Frontal cortex (tissue), 4 donors: ENCODE data around the gene KDM3B. TPM values are rescaled to one million over a fixed set of nuclear protein-coding genes. Genes with fewer than 3 reads are reported as not detected.
"Not testable (repeated sequence)": the region's sequence is repeated elsewhere in the genome, so short reads cannot be mapped to it uniquely, and the experiment has no call there.

Experiments
- DNase-seq, 2 donors: peaks; one replicate each; pipeline ENCODE4 v3.0.0; 2012; ENCODE audit warnings: low spot score in 2 of 2
- FAIRE-seq: peaks from 2 replicates; lab custom pipeline; 2012; peaks lifted over from hg19 to GRCh38; lab: Jason Lieb, UNC
- total RNA-seq: library from RNA; depleted of rRNA; stranded (reverse); fragments of >200 nt; gene quantifications from one replicate; pipeline ENCODE4 v1.2.3, GENCODE V29; 2014
- donor health status: control.
- donor health status: control.
- donor health status: control.

KDM3B gene, protein sequence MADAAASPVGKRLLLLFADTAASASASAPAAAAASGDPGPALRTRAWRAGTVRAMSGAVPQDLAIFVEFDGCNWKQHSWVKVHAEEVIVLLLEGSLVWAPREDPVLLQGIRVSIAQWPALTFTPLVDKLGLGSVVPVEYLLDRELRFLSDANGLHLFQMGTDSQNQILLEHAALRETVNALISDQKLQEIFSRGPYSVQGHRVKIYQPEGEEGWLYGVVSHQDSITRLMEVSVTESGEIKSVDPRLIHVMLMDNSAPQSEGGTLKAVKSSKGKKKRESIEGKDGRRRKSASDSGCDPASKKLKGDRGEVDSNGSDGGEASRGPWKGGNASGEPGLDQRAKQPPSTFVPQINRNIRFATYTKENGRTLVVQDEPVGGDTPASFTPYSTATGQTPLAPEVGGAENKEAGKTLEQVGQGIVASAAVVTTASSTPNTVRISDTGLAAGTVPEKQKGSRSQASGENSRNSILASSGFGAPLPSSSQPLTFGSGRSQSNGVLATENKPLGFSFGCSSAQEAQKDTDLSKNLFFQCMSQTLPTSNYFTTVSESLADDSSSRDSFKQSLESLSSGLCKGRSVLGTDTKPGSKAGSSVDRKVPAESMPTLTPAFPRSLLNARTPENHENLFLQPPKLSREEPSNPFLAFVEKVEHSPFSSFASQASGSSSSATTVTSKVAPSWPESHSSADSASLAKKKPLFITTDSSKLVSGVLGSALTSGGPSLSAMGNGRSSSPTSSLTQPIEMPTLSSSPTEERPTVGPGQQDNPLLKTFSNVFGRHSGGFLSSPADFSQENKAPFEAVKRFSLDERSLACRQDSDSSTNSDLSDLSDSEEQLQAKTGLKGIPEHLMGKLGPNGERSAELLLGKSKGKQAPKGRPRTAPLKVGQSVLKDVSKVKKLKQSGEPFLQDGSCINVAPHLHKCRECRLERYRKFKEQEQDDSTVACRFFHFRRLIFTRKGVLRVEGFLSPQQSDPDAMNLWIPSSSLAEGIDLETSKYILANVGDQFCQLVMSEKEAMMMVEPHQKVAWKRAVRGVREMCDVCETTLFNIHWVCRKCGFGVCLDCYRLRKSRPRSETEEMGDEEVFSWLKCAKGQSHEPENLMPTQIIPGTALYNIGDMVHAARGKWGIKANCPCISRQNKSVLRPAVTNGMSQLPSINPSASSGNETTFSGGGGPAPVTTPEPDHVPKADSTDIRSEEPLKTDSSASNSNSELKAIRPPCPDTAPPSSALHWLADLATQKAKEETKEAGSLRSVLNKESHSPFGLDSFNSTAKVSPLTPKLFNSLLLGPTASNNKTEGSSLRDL (N-terminal part only)
- total RNA-seq: 81.9 TPM

DNA sequence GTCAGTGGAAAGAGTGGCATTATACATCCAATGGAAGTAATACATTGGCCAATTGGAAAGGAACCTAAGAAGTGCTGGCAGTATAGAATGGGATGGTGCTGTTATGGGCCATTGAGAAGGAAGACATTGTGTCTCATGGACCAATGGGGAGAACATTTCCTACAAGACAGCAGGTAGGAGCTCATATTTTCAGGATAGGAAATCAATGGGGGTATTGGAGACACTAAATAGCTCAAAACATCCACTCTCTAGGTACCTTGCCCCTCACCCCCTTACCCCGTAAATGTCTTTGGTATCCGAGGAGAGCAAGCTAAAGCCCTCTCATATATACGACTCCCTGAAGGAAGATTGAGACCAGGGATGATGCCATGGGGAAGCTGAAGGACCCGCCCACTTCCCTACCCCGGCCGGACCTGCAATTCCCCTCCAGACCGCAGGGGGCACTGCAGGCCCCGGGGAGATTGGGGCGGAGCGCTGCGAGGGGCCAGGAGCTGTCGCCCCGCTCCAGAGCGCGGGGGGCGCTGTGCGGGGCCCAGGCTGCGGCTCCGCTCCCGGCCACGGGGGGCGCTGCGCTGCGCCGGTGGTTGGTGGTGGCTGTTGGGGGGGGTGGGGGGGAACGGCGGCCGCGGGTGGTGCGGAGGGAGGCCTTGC lies at the start of gene KDM3B:
TSS of gene KDM3B (plus strand) at position 615 of the 651 bp plus-strand sequence. CDS start 111 bp downstream, outside the sequence.
- DNase-seq: peak; percentile 86 to 92
- no peak for FAIRE-seq

DNA sequence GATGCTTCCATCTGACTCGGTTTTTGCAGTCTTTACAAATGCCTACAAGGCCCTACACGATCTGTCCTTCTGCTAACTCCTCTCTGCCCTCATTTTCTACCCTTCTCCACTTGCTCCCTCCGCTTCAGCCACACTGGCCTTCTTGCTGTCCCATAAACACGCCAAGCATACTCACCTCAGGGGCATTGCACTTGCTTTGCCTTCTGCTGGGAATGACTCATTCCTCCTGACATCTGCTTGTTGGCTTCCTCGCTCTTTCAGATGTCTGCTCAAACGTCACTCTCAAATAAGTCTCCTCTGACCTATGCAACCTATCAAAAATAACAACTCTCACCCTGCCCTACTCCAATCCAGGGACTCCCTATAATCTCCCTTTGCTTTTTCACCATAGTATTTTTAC lies 49.1 kb upstream of the KDM3B start:
- no peak for FAIRE-seq
- no peak for DNase-seq

DNA sequence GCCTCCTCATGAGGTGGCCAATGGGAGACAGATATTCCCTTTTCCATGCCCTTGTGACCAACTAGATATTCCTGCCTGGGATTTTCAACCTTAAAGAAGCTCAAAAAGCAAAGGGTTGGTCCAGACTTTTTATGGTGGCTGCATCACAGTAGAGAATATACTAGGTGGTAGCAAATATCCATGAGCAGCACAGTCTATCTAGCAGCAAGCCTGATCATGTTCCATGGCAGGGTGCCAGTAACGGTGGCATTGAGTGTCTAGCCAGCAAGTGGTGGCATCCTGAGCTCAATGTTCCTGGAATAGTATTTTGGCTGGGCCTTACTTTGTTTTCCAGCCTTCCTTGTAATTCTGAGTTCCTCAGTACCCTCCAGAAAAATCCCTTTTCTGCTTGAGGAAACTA lies 46.7 kb upstream of the KDM3B start:
- DNase-seq: no peak
- FAIRE-seq: no peak

DNA sequence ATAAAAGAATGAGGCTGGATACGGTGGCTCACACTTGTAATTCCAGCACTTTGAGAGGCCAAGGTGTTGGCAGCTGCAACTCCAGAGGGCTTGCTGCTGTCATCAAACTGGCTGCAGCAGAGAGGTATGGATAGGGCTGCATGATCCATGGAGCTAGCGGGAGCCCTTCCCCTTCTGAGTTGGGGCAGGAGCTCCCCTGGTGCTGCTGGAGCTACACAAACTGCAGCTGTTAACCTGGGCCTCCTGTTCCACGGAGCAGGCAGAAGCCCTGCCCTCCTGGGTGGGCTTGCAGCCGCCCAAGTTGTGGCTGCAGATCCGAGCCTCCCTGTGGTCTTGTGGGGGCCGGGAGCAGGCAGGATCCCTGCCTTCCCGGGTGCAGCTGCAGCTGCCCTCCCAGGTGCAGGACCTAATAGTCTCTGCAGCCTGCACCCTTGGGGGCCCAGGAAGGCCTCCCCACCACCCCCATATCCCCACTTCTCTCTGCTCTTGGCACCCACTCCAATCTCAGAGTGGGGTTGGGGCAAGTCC lies 36.7 kb upstream of the KDM3B start:
- FAIRE-seq (no peak), DNase-seq (no peak)

DNA sequence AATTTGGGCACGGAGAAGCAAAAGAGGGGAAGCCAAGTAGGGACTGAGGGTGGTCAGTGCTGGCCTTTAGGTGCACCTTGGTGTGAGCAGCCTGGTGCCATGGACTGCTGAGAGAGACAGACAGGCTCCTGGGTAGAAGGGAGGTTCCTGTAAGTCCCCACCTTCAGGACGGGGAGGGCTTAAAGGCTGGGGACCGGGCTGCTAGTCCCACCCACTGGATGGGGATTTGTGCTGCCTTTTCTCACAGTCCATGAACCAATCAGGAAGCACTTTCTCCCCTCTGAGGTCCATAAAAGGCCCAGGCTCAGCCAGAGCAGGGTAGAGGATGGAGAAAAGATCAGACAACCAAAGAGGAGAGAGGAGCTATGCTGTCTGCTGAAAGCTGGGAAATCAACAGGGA lies 36.1 kb upstream of the KDM3B start:
- DNase-seq: no peak
- no peak for FAIRE-seq

DNA sequence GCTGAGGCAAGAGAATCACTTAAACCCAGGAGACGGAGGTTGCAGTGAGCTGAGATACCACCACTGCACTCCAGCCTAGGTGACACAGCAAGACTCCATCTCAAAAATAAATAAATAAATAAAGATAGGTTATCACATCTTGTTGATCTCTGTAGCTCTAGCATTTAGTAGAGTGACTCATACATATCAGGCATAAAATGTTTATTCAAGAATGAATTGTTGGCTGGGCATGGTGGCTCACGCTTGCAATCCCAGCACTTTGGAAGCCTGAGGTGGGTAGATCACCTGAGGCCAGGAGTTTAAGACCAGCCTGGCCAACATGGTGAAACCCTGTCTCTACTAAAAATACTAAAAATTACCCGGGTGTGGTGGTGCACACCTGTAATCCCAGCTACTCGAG lies 34.3 kb upstream of the KDM3B start:
- DNase-seq, FAIRE-seq: not testable (repeated sequence)

DNA sequence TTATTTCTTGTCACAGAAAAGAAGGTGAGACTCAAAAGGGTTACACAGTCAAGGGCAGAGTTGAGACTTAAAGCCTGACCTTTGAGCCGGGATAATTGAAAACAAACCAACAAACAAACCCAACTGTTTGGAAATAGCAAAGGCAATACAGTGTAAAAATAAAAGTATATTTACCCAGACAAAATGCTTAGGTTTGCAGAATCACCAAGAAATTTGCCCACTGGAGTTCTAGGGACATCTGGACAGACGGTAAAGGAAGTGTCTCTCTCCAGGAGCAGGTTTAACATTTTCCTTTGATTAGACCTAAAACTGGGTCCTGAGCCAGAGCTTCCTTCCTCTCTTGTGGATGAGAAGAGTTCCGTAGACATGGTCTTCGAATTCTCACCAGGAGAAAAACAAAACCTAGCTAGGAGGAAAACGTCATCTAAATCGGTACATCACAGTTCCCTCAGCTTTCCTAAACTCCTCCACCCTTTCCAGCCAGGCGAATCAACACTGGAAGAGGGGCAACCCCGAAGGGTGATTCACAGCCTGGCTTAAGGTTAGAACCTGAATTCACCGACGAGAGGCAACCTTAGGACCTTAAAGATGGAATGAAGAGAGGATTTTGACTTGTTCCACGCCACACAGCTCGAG lies 21.6 kb upstream of the KDM3B start:
- no peak for DNase-seq
- no peak for FAIRE-seq

DNA sequence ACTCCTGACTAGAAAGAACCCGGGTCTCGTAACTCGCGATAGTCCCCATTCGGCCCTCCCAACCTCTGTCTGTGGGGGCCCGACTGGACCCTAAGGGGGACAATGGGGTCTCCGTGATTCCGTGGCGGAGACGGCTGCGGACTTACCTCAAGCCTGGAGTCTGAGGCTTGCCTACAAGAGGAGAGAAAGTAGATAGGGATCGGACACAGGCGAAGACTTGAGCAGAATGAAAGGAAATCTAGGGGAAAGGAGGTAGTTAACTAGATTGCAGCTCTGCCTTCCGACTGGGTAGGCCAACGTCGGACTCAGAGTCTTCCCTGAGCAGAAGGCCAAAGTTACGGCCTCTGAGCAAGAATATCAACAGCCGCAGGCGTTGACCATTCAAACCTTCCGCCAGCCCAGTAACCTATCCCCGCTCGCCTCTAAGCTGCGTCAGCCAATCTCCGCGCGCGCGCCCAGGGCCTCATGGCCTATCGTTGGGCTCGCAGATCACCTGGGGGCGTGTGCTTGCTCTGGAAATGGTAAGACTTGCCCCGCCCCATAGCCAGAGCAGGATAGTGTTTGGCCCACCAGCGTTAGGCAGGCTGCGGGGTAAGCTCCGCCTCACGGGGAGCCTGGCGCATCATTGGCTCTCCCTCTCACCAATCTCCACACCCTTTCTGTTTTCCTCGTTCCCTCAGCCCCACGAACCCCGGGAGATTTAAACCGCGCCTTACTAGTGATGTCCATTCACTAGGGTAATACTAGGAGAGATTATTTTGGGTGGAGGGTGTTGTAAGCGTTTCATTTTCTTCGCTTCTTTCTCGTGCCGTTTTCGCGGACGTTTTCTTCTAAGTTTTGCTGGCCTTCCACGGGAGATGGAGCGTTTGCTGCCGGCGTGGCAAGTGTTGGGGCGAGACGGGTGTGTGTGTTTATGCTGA lies 20.8 kb upstream of the KDM3B start, which contains the start of gene CDC25C:
TSS of gene CDC25C (minus strand) at position 356 of the 920 bp plus-strand sequence. CDS start 624 bp downstream, outside the sequence.
- peak; percentile 74 for FAIRE-seq
- peak; percentile 80 to 94 for DNase-seq

DNA sequence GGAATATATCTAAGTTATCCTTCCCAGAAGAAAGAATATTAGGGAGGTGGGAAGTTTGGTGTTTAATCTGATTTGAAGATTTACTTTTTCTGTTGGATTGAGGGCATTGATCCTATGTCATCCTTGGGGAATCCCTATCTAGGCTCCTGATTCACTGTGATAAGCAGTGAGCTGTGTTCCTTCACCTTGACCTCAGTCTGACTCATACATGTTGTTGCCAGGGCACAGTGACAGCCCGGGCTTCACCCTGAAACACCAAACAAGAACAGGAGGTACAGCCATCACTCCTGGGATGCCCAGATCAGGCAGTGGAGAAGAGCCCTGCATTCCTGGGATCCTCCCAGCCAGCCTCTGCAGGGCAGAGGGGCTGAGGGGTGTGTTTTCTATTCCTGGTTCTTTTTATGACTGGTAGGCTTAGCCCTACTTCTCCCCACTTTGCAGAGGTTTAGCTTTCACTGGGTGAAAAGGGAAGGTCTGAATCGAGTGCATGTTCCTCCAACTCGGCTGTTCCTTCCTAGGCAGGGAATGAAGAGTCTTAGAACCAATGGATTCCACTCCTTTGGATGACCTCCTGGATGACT lies 17.5 kb upstream of the KDM3B start:
- FAIRE-seq (no peak), DNase-seq (no peak)

DNA sequence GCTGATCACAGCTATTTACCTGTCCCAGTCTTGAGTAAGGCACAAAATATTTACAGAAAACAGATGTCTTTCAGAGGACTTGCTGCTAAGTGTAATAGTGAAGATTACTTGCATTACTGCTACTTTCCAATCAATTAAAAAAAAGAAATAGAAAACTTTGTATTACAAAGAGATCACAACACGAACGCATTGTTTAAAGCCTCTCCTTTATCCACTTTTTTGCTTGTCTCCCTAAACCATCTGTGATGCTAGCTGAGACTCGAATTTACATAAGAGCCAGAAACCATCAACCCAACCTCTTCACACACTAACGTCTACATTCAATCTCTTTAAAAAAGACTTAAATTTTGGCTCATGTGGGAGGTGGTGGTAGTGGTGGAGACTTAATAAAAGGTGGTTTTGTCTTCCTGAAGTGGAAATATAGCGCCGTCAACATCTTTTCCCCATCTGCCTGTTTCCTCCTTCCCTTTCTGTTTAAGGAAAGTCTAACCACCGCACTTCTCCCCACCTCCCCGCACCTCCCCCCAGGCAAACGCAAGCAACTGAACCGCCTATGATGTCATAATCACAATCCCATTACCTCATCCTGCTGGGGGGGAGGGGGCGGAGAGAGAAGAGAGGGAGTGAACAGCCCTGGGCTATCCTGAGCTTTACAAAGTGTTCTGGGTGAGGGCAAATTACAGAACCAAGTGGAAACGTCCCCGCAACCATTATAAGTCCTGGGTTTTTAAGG lies 15.4 kb upstream of the KDM3B start:
- FAIRE-seq (no peak), DNase-seq (peak; percentile 76 to 81)

DNA sequence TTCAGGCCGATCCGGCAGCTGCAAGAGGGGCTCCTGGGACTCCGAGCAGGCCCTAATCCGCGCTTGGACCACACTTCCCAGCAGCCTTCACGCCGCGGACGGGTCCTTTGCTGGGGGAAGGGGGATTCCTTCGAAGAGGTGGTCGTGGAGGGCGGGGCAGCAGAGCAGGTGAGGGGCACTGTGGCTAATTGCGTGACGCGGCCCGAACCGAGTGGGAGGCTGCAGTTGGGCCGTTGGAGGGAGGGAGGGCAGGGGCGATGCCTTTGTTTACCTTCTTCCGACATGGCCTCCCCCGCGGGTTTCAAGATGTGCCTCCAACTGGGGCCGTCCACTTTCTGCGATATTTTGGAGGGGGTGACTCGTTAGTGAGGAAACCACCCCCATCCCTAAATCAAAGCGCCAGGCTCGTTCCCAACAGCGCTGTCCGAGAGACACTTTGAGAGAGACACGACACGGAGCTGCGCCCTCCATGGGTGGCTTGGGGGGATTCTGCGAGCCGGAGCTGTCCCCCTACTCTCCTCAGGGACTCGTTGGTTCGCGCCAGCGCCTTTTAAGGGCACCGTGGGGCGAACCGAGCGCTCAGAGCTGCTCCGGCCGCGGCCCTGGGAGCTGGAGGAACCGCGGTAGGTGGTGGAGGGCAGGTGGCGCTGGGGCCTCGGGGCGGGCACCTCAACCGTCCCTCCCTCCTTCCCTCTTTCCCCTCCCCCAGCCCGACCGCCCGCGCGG lies 14.6 kb upstream of the KDM3B start, which contains the start of gene FAM53C:
TSS of gene FAM53C (plus strand) at position 582 of the 726 bp plus-strand sequence. CDS start 3,070 bp downstream, outside the sequence.
- DNase-seq (peak; percentile 88 to 92), FAIRE-seq (no peak)

DNA sequence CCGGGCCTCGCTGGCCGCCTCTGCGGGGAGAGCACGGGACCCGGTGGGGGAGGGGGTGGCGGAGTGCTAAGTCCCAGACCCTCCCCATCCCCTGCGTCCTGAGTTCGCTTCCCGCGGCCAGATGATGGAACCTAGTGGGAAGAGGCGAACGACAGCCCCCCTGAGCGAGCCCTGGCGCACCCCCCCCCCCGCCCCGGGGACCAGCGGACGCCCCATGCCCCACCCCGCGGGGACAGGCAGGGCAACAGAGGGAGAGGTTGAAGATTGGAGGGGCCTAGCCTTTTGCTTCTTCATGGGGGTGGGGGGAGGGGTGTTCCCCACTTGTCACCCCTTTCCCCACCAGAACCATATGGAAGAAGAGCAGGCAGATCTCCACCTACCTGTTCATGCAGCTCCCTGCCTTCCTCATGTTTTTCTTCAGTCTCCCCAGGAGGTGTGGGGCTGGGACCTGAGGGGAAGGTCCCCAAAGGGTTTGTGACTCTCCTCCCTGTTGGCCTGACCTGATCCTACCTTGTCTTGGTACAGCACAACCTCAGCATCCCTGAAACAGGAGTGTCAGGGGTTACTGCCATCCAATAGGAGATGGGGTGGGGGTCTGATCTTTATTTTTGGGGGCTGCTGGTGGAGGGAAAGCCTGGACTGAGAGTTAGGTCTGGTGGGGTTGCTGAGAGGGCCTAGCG lies 13.9 kb upstream of the KDM3B start:
- DNase-seq: peak in 1 of 2 donors; percentile 31
- no peak for FAIRE-seq

DNA sequence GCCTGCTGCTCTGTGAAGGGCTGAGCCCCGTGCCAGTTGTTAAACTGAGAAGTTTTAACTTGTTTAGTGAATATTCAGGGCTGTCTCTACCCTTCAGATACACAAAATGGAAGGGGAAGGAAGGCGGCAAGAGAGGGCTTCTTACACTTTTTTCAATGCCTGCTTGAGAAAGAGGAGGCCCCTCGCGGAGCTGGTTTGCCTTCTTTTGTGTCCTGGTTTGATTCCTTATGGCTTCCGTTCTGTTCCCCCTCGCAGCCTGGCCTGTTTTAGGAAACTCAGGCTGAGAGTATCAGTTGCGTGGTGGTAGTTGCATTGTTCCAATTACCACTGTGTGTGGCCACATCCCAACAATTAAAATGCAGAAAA lies 13.4 kb upstream of the KDM3B start:
- no peak for FAIRE-seq
- DNase-seq: no peak

DNA sequence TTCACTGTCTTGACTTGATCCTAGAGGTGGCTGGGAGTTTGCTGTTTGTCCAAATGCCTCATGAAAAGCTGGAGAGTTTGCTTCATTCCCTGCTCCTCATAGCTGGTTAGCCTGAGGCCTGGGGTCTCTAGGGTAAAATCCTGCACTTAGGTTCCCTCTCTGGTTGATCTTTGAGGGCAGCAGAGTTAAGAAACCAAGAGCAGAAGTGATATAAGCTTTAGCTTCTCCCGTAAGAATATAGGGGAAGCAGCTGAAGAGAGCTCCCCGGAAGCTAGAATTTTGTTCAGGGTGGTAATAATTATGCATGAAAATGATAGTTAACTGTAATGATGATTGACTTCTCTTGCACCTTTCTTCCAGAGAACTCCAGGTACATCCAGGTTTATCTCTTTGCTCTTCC lies 13.0 kb upstream of the KDM3B start:
- FAIRE-seq (no peak), DNase-seq (peak in 1 of 2 donors; percentile 19)

DNA sequence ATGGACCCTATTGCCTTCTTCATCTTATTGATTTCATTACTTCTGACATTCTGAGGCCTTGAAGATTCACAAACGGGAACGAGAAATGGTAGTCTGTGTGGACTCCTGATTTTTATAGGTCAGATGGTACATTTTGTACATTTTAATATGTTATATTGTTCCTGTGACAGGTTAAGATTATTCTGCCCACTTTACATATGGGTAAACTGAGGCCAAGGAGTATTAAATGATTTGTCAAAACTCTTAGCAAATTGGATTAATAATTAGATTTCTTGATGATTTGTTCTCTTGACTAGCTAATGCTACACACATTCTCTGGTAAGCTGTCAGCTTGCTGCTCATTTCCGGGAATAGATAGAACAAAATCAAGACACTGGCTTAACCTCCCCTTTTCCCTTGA lies 12.5 kb upstream of the KDM3B start:
- FAIRE-seq: no peak
- no peak for DNase-seq
